H1 (cell line): ENCODE measurements around the gene WBP1. TPM values are rescaled to one million over a fixed set of nuclear protein-coding genes. Genes with fewer than 3 reads are reported as not detected.

Experiments used
- CTCF ChIA-PET: fragments of 300-600 bp; sonication (Branson Sonifier 250); formaldehyde crosslinking; loops from one replicate; lab custom pipeline; 2021; ENCODE audit not compliant: partially characterized antibody; lab: Charles Lee
- POLR2A ChIA-PET: fragments of 300-600 bp; sonication (Branson Sonifier 250); formaldehyde crosslinking; loops from one replicate; lab custom pipeline; 2021; ENCODE audit warnings: inconsistent platforms; ENCODE audit not compliant: partially characterized antibody; lab: Charles Lee
- DNase-seq, 2 experiments: peaks; one replicate each; pipeline versions ENCODE4 v3.0.0 to v3.0.0-alpha.2; 2010 to 2022; ENCODE audit warnings: low spot score in 2 of 2, low read depth in 1 of 2, mixed read lengths in 1 of 2
- FAIRE-seq: peaks from 2 replicates; lab custom pipeline; 2011; peaks lifted over from hg19 to GRCh38; lab: Jason Lieb, UNC
- H2AFZ ChIP-seq: 2 replicates; pipeline ENCODE4 v1.8.1; 2012; ENCODE audit warnings: low read length, inconsistent platforms
- H2AK5ac ChIP-seq: 2 replicates; pipeline ENCODE4 v1.6.1; 2013; ENCODE audit warnings: low read depth, low read length
- H2BK120ac ChIP-seq: replicated peaks from 2 replicates; pipeline ENCODE3; 2013; ENCODE audit warnings: low read depth, low read length, inconsistent platforms
- H2BK12ac ChIP-seq: 2 replicates; pipeline ENCODE4 v1.6.1; 2013; ENCODE audit warnings: low read depth, low read length
- H2BK15ac ChIP-seq: 2 replicates; pipeline ENCODE4 v1.6.1; 2013; ENCODE audit warnings: low read length
- H2BK20ac ChIP-seq: 2 replicates; pipeline ENCODE4 v1.6.1; 2013; ENCODE audit warnings: low read length
- H2BK5ac ChIP-seq: 2 replicates; pipeline ENCODE4 v1.6.1; 2013; ENCODE audit warnings: low read depth, low read length
- H3K14ac ChIP-seq: 2 replicates; pipeline ENCODE4 v1.6.1; 2013; ENCODE audit warnings: inconsistent platforms; ENCODE audit not compliant: insufficient read length
- H3K18ac ChIP-seq: 2 replicates; pipeline ENCODE4 v1.6.1; 2013; ENCODE audit warnings: low read length; ENCODE audit errors: extremely low read depth
- H3K23ac ChIP-seq: 2 replicates; pipeline ENCODE4 v1.6.1; 2013; ENCODE audit warnings: inconsistent platforms; ENCODE audit not compliant: insufficient read length
- H3K23me2 ChIP-seq: 2 replicates; pipeline ENCODE4 v1.6.1; 2013; ENCODE audit warnings: low read depth, low read length
- H3K27ac ChIP-seq: 2 replicates; pipeline ENCODE4 v1.6.1; 2011; ENCODE audit warnings: low read depth, low read length, inconsistent platforms
- H3K27me3 ChIP-seq, 4 experiments: replicated peaks in 1 of 4; 1 replicate in 1 of 4; 2 replicates in 3 of 4; pipeline versions ENCODE4 v1.6.1 to v1.8.1; 2011 to 2013; ENCODE audit warnings: low read length in 3 of 4, mild to moderate bottlenecking in 3 of 4, inconsistent platforms in 2 of 4, mixed read lengths in 2 of 4, moderate library complexity in 1 of 4; ENCODE audit not compliant: control insufficient read depth in 3 of 4, insufficient read depth in 3 of 4; ENCODE audit errors: extremely low read depth in 1 of 4
- H3K36me3 ChIP-seq, 4 experiments: 2 replicates each; pipeline versions ENCODE4 v1.6.1 to v1.8.1; 2011 to 2013; ENCODE audit warnings: mild to moderate bottlenecking in 4 of 4, low read length in 3 of 4, moderate library complexity in 2 of 4, control low read depth in 1 of 4, inconsistent platforms in 1 of 4; ENCODE audit not compliant: insufficient read depth in 4 of 4, control insufficient read depth in 2 of 4
- H3K4ac ChIP-seq: replicated peaks from 2 replicates; pipeline ENCODE3; 2013; ENCODE audit warnings: low read length, low read depth, mixed read lengths, inconsistent platforms; ENCODE audit not compliant: insufficient read length
- H3K4me1 ChIP-seq, 4 experiments: replicated peaks in 1 of 4; 1 replicate in 1 of 4; 2 replicates in 3 of 4; pipeline versions ENCODE4 v1.6.1 to v1.8.1; 2011 to 2013; ENCODE audit warnings: low read length in 3 of 4, inconsistent platforms in 2 of 4, mixed read lengths in 1 of 4; ENCODE audit not compliant: insufficient read depth in 4 of 4, control insufficient read depth in 3 of 4
- H3K4me2 ChIP-seq, 2 experiments: 2 replicates each; pipeline versions ENCODE4 v1.6.1 to v1.8.1; 2011 to 2013; ENCODE audit warnings: low read depth in 2 of 2, low read length in 2 of 2, control low read depth in 1 of 2, inconsistent platforms in 1 of 2, mild to moderate bottlenecking in 1 of 2; ENCODE audit not compliant: insufficient read depth in 1 of 2
- H3K4me3 ChIP-seq, 4 experiments: fragments of 200-600, 300-600 bp in 1 of 4; sonication (generic), shearing (Covaris generic), sonication (Bioruptor Twin) in 1 of 4; 2 replicates each; pipeline versions ENCODE4 v1.5.1 to v1.8.1; 2011 to 2016; ENCODE audit warnings: low read length in 4 of 4, low read depth in 3 of 4, control low read depth in 2 of 4, inconsistent platforms in 2 of 4, mild to moderate bottlenecking in 2 of 4, mixed read lengths in 1 of 4, moderate library complexity in 1 of 4; ENCODE audit not compliant: insufficient read depth in 2 of 4; ENCODE audit errors: extremely low read depth in 1 of 4
- H3K56ac ChIP-seq: replicated peaks from 2 replicates; pipeline ENCODE3; 2013; ENCODE audit warnings: low read depth, mild to moderate bottlenecking, mixed read lengths, low read length, inconsistent platforms; ENCODE audit not compliant: insufficient read length
- H3K79me1 ChIP-seq: 2 replicates; pipeline ENCODE4 v1.6.1; 2013; ENCODE audit warnings: low read depth, low read length, control low read depth
- H3K79me2 ChIP-seq, 2 experiments: 2 replicates each; pipeline versions ENCODE4 v1.6.1 to v1.8.1; 2012 to 2013; ENCODE audit warnings: low read length in 2 of 2, mild to moderate bottlenecking in 2 of 2, inconsistent platforms in 1 of 2; ENCODE audit not compliant: insufficient read depth in 2 of 2, control insufficient read depth in 1 of 2
- H3K9ac ChIP-seq, 4 experiments: replicated peaks in 1 of 4; 1 replicate in 1 of 4; 2 replicates in 3 of 4; pipeline versions ENCODE4 v1.6.1 to v1.8.1; 2011 to 2013; ENCODE audit warnings: low read depth in 3 of 4, low read length in 3 of 4, control low read depth in 2 of 4, mild to moderate bottlenecking in 2 of 4, moderate library complexity in 2 of 4, inconsistent platforms in 1 of 4; ENCODE audit errors: extremely low read depth in 1 of 4
- H3K9me3 ChIP-seq, 2 experiments: 2 replicates each; pipeline versions ENCODE4 v1.6.1 to v1.8.1; 2012 to 2013; ENCODE audit warnings: mild to moderate bottlenecking in 2 of 2, moderate library complexity in 2 of 2, control low read depth in 1 of 2, inconsistent platforms in 1 of 2, low read depth in 1 of 2, low read length in 1 of 2, mixed read lengths in 1 of 2; ENCODE audit not compliant: insufficient read depth in 2 of 2
- H4K20me1 ChIP-seq, 2 experiments: replicated peaks in 1 of 2; 2 replicates each; pipeline versions ENCODE3 to v1.8.1; 2011 to 2013; ENCODE audit warnings: inconsistent platforms in 2 of 2, low read length in 2 of 2, mild to moderate bottlenecking in 1 of 2; ENCODE audit not compliant: insufficient read depth in 2 of 2, control insufficient read depth in 1 of 2
- H4K5ac ChIP-seq: 2 replicates; pipeline ENCODE4 v1.6.1; 2013; ENCODE audit warnings: low read length, low read depth, mixed read lengths, inconsistent platforms; ENCODE audit not compliant: insufficient read length
- H4K8ac ChIP-seq: 2 replicates; pipeline ENCODE4 v1.8.0; 2013; ENCODE audit warnings: mild to moderate bottlenecking, moderate library complexity, low read length, inconsistent platforms; ENCODE audit not compliant: insufficient read depth; ENCODE audit errors: extremely low read depth
- H4K91ac ChIP-seq: replicated peaks from 2 replicates; pipeline ENCODE3; 2013; ENCODE audit warnings: low read length, mixed read lengths, inconsistent platforms; ENCODE audit not compliant: insufficient read length
- E2F6 ChIP-seq: IDR thresholded peaks from 2 replicates; pipeline ENCODE4 v1.6.1; 2012; ENCODE audit warnings: inconsistent platforms
- MAFK ChIP-seq: IDR thresholded peaks from 2 replicates; pipeline ENCODE4 v1.6.1; 2012; ENCODE audit warnings: low read depth, mild to moderate bottlenecking, improper control_type of control experiment, low read length
- POLR2AphosphoS5 ChIP-seq: IDR thresholded peaks from 2 replicates; pipeline ENCODE4 v1.6.1; 2011; ENCODE audit warnings: low read depth, low read length
- SIN3A ChIP-seq, 2 experiments: IDR thresholded peaks in 1 of 2; conservative IDR thresholded peaks in 1 of 2; 2 replicates each; pipeline ENCODE4 v1.6.1; 2011 to 2012; ENCODE audit warnings: low read length in 2 of 2, improper control_type of control experiment in 1 of 2, low read depth in 1 of 2, mild to moderate bottlenecking in 1 of 2
- TEAD4 ChIP-seq: IDR thresholded peaks from 2 replicates; pipeline ENCODE4 v1.6.1; 2012; ENCODE audit warnings: low read depth, low read length, inconsistent platforms, mixed read lengths
- whole genome bisulfite sequencing, 2 experiments: shearing (Covaris generic) in 1 of 2; methylation state at CpG; one replicate each; pipeline versions ENCODE4 v1.1.6 to v1.1.7; 2013 to 2015; ENCODE audit warnings: low lambda C conversion rate in 2 of 2, mixed read lengths in 2 of 2, inconsistent platforms in 1 of 2, low coverage in 1 of 2, missing lambda C conversion rate in 1 of 2; ENCODE audit not compliant: insufficient replicate concordance in 2 of 2, insufficient coverage in 1 of 2, insufficient read length in 1 of 2; ENCODE audit errors: extremely low coverage in 1 of 2, missing lambda C conversion rate in 1 of 2; 5-methylcytosine and 5-hydroxymethylcytosine counted together
- polyA plus RNA-seq, 7 experiments: library from polyadenylated mRNA; depleted of rRNA in 3 of 7; stranded (reverse) in 5 of 7; unstranded in 2 of 7; fragments of >200 nt in 5 of 7; fragments of 200-250 nt in 2 of 7; gene quantifications; 1 replicate in 5 of 7; 2 replicates in 1 of 7; 4 replicates in 1 of 7; pipeline versions ENCODE4 v1.2.1 to v1.2.3, GENCODE V29; 2011 to 2013; ENCODE audit warnings: missing spikeins in 2 of 7, mixed read lengths in 2 of 7
- total RNA-seq: library from RNA; stranded (reverse); fragmentation: NEBNext Ultra II Directional; extraction: Animal tissue kit (Norgen Biotek cat#: 25700); gene quantifications from 2 replicates; pipeline ENCODE4 v1.2.1, GENCODE V29; 2021

The WBP1 gene
- total and polyA plus RNA-seq, 2 of the 8 experiments (the other 6 are each of a cell fraction or from before 2014, with no cell fraction given) = 57.2 to 190 TPM

DNA sequence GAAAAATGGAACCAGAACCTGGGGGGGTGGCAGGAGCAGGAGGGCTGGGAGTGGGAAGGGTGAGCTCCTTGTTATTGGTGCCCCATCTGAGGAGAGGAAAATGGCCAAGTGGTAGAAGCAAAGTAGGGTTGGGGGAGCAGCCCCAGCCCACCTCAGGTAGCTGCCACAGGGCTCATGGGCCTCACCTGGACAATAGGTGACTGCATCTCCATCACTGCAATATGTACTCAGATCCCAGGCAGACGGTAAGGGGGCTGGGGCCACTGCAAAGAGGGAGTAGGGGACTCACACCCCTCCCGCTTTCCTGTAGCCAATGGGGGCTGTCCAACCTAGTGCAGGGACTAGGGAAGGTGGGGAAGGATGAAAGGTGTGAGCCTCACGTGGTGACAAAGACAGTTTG lies 41.0 kb upstream of the WBP1 start:
- H3K79me2 ChIP-seq = no peaks in the 10 kb centered on the region
- peaks cover 9% of the 10 kb centered on the region for H3K23me2 ChIP-seq
- H2BK12ac ChIP-seq = no peak overlapping the region
- FAIRE-seq (no peak), DNase-seq (no peak)
- no peak overlapping the region for H3K14ac ChIP-seq
- no peak overlapping the region for H3K9ac ChIP-seq
- no peak overlapping the region for H3K4me3 ChIP-seq
- no peak overlapping the region for H2BK15ac ChIP-seq
- H4K91ac ChIP-seq = no peak overlapping the region
- no peak overlapping the region for H3K23ac ChIP-seq
- ChIA-PET POLR2A (interaction anchor here (0.9 to 1.6 kb wide), 2 partner anchors 10 to 42 kb away, joined by 3 read pairs; no protein-coding TSS in a partner anchor), CTCF (no interaction called here)
- no peak overlapping the region for H4K5ac ChIP-seq
- H3K27ac ChIP-seq = no peak overlapping the region
- no peak overlapping the region for H3K56ac ChIP-seq
- H2AK5ac ChIP-seq = no peak overlapping the region
- no peak overlapping the region for H2BK5ac ChIP-seq
- no peaks in the 10 kb centered on the region for H3K79me1 ChIP-seq
- H3K18ac ChIP-seq = no peak overlapping the region; the same call in 1 of the 2 replicates
- H2BK120ac ChIP-seq = no peak overlapping the region
- no peak overlapping the region for H3K4me2 ChIP-seq
- no peaks in the 10 kb centered on the region for H3K9me3 ChIP-seq
- TF ChIP-seq POLR2AphosphoS5 (no peak), TEAD4 (no peak), MAFK (no peak), E2F6 (no peak), SIN3A (conservative IDR thresholded peaks at IDR 0.05 in 1 of 2, IDR thresholded peaks at IDR 0.05 in 1 of 2; ENCODE audit: low read depth in 1 of 2, low read length in 2 of 2) (no peak)
- H4K8ac ChIP-seq = no peak overlapping the region
- H2BK20ac ChIP-seq = no peak overlapping the region
- no peak overlapping the region for H2AFZ ChIP-seq
- H4K20me1 ChIP-seq = no peaks in the 10 kb centered on the region
- no peaks in the 10 kb centered on the region for H3K36me3 ChIP-seq
- WGBS, 2 experiments = 61% methylated on average over 3 of the region's 3 CpGs; no CpG with 5 or more reads in 1 of the 2 experiments
- no peak overlapping the region for H3K4ac ChIP-seq
- no peaks in the 10 kb centered on the region for H3K27me3 ChIP-seq
- H3K4me1 ChIP-seq = peaks cover 0 to 14% (median 2%) of the 10 kb centered on the region in 4 experiments; a peak in 4 of 7 replicates
